GM12872 (cell line): Measurements from ENCODE around the gene OIP5.

Experiments
- TF ChIP-seq, protein P1 (sequence below): IDR thresholded peaks from 3 replicates; pipeline ENCODE4 v1.5.1; 2011; ENCODE audit warnings: low read depth, mild to moderate bottlenecking, low read length, moderate library complexity; ENCODE audit not compliant: insufficient read depth

OIP5 gene

GRCh38 chr15:41281236-41281635, 51.2 kb downstream of the OIP5 start:
- TF ChIP-seq, protein P1, sequence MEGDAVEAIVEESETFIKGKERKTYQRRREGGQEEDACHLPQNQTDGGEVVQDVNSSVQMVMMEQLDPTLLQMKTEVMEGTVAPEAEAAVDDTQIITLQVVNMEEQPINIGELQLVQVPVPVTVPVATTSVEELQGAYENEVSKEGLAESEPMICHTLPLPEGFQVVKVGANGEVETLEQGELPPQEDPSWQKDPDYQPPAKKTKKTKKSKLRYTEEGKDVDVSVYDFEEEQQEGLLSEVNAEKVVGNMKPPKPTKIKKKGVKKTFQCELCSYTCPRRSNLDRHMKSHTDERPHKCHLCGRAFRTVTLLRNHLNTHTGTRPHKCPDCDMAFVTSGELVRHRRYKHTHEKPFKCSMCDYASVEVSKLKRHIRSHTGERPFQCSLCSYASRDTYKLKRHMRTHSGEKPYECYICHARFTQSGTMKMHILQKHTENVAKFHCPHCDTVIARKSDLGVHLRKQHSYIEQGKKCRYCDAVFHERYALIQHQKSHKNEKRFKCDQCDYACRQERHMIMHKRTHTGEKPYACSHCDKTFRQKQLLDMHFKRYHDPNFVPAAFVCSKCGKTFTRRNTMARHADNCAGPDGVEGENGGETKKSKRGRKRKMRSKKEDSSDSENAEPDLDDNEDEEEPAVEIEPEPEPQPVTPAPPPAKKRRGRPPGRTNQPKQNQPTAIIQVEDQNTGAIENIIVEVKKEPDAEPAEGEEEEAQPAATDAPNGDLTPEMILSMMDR, result no peak

- TF ChIP-seq, protein P1, result no peak
These were observed 52.7 kb downstream of the OIP5 start for GRCh38 chr15:41279535-41280283.

DNA sequence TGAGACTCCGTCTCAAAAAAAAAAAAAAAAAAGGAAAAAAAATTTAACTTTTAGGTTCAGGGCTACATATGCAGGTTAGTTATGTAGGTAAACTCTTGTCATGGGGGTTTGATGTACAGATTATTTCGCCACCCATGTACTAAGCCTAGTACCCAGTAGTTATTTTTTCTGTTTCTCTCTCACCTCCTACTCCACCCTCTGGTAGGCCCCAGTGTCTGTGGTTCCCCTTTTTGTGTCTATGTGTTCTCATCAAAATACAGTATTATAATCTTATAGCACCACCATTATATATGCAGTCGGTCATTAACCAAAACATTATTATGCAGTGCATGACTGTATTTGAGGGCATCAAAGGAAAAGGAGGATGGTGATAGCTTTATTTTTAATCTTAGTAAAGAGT, 54.1 kb downstream of the OIP5 start:
- TF ChIP-seq, protein P1, result no peak

DNA sequence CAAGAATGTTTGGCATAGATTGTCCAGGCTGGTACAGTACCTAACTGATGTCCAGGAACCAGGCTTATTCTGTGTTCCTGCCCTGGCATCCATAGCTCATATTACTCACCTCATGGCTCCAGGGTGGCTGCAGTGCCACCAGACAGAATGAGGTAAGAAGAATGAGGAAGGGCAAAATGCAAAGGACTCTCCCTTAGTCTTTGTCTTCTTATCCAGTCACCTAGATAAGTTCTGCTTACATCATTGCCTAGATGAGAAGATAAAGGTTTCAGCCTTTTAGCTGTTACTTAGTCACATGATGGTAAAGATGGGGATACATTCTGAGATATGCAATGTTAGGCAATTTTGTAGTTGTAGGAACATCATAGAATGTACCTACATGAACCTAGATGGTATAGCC, 55.6 kb downstream of the OIP5 start:
- TF ChIP-seq, protein P1, result no peak

GRCh38 chr15:41269887-41270286, 62.5 kb downstream of the OIP5 start:
- TF ChIP-seq, protein P1, result no peak

DNA sequence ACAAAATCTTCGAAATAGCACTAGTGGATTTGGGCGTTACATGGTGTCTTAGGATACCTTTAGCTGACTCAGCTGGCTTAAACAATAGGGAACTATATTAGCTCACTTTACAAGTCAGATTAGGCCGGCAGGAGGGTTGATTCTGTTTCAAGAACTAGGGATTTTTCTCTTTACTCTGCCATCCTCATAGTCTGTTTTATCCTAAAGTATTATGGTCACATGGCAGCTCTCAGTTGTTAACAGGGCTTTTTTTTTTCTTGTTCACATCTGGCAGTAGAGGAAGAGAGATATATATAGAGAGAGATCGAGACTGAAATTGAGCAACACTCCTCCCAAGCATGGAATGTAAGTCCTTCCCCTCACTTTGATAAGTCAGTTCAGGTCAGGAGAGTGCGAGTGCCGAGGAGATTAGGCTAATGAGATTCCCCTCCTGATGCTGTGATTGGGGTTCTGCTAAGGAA, 68.5 kb downstream of the OIP5 start:
- TF ChIP-seq, protein P1, result no peak

DNA sequence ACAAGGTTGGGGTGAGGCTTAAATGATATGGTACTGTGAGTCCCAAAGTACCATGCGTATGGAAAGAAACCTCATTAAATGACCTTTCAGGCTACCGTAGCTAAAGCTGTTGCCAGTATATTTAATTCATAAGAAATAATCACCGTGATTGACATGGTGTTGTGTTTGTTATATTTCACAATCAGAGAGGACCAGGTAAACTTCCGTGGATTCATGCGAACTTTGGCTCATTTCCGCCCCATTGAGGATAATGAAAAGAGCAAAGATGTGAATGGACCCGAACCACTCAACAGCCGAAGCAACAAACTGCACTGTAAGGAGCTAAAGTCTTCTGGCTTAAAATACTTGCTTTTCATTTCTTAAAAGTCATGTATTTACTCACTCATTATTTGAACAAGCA, 69.8 kb downstream of the OIP5 start:
- TF ChIP-seq, protein P1, result no peak
